K562 (cell line): ENCODE data around the gene ELMO1. TPM values are rescaled to one million over a fixed set of nuclear protein-coding genes. Genes with fewer than 3 reads are reported as not detected.

Experiments used
- ATAC-seq: fragments of 200-7000 bp; cut with Tn5 transposase; 3 replicates; pipeline ENCODE4 v1.9.1; 2020; ENCODE audit warnings: moderate library complexity
- BruUV-seq: library from RNA; stranded (reverse); fragments of 400-500 nt; replicated peaks from 2 replicates; lab custom pipeline; 2021; lab: Mats Ljungman, UMichigan
- CTCF ChIA-PET: fragments of 300-600 bp; formaldehyde crosslinking; extraction: SDS; loops from one replicate; lab custom pipeline; 2021; ENCODE audit warnings: low intra/inter-chr PET ratio; lab: Yijun Ruan, JAX
- POLR2A ChIA-PET: fragments of 300-600, 350-650 bp; sonication (Branson Sonifier 250); formaldehyde crosslinking; extraction: SDS; loops from one replicate; lab custom pipeline; 2021; ENCODE audit warnings: antibody characterized with exemption, inconsistent platforms; lab: Yijun Ruan, JAX
- DNase-seq, 4 experiments: peaks; one replicate each; pipeline versions ENCODE4 v3.0.0 to v3.0.0-alpha.2; 2011 to 2018; ENCODE audit warnings: low spot score in 3 of 4, mixed read lengths in 3 of 4; ENCODE audit errors: extremely low read depth in 1 of 4
- FAIRE-seq: peaks from 2 replicates; lab custom pipeline; 2011; peaks lifted over from hg19 to GRCh38; lab: Jason Lieb, UNC
- H2AFZ ChIP-seq: 2 replicates; pipeline ENCODE4 v1.6.0; 2011; ENCODE audit warnings: low read depth, low read length, control low read depth, inconsistent platforms
- H3K27ac ChIP-seq: fragments of 200-600 bp; 3 replicates; pipeline ENCODE4 v1.8.0; 2011; ENCODE audit warnings: low read depth, mild to moderate bottlenecking, control low read depth, inconsistent platforms, low read length, moderate library complexity, mixed read lengths; ENCODE audit errors: extremely low read depth
- H3K27me3 ChIP-seq, 2 experiments: fragments of 300-600 bp in 1 of 2; 2 replicates in 1 of 2; 3 replicates in 1 of 2; pipeline versions ENCODE4 v1.6.0 to v1.8.0; 2011; ENCODE audit warnings: inconsistent platforms in 2 of 2, low read length in 2 of 2, mild to moderate bottlenecking in 1 of 2, mixed read lengths in 1 of 2, moderate library complexity in 1 of 2; ENCODE audit not compliant: control insufficient read depth in 2 of 2, insufficient read depth in 2 of 2
- H3K36me3 ChIP-seq: fragments of 300-600 bp; 3 replicates; pipeline ENCODE4 v1.8.0; 2011; ENCODE audit warnings: mild to moderate bottlenecking, low read length, inconsistent platforms; ENCODE audit not compliant: control insufficient read depth, insufficient read depth
- H3K4me1 ChIP-seq, 2 experiments: fragments of 200-600 bp in 1 of 2; replicated peaks in 1 of 2; 2 replicates in 1 of 2; 3 replicates in 1 of 2; pipeline versions ENCODE4 v1.5.1 to v1.8.0; 2011; ENCODE audit warnings: inconsistent platforms in 2 of 2, low read length in 2 of 2, mild to moderate bottlenecking in 1 of 2, mixed read lengths in 1 of 2, moderate library complexity in 1 of 2; ENCODE audit not compliant: control insufficient read depth in 2 of 2, insufficient read depth in 2 of 2
- H3K4me2 ChIP-seq: 2 replicates; pipeline ENCODE4 v1.6.1; 2011; ENCODE audit warnings: low read length, control low read depth, inconsistent platforms, mixed read lengths; ENCODE audit not compliant: insufficient read depth
- H3K4me3 ChIP-seq: fragments of 200-600 bp; sonication (generic), shearing (Covaris generic); 2 replicates; pipeline ENCODE4 v1.5.1; 2016; ENCODE audit warnings: control low read depth, inconsistent platforms
- H3K79me2 ChIP-seq: fragments of 200-600 bp; 3 replicates; pipeline ENCODE4 v1.8.0; 2011; ENCODE audit warnings: low read length, inconsistent platforms; ENCODE audit not compliant: control insufficient read depth, insufficient read depth
- H3K9ac ChIP-seq, 2 experiments: 2 replicates each; pipeline versions ENCODE4 v1.6.0 to v1.6.1; 2011; ENCODE audit warnings: low read depth in 2 of 2, low read length in 2 of 2, control low read depth in 1 of 2, inconsistent platforms in 1 of 2, mild to moderate bottlenecking in 1 of 2, mixed read lengths in 1 of 2; ENCODE audit not compliant: insufficient read depth in 1 of 2
- H3K9me1 ChIP-seq: one replicate; pipeline ENCODE4 v1.6.0; 2011; ENCODE audit warnings: inconsistent platforms, mild to moderate bottlenecking, low read length, moderate library complexity; ENCODE audit not compliant: control insufficient read depth, insufficient read depth
- H3K9me3 ChIP-seq: replicated peaks from 2 replicates; pipeline ENCODE4 v1.5.1; 2011; ENCODE audit warnings: low read depth, low read length, inconsistent platforms; ENCODE audit not compliant: control insufficient read depth, insufficient read depth
- H4K20me1 ChIP-seq: replicated peaks from 2 replicates; pipeline ENCODE4 v1.6.1; 2011; ENCODE audit warnings: low read length, inconsistent platforms, mixed read lengths; ENCODE audit not compliant: control insufficient read depth, insufficient read depth
- CBFA2T3 ChIP-seq: fragments of 450-650 bp; IDR thresholded peaks from 2 replicates; pipeline ENCODE4 v1.6.1; 2017
- CBX5 ChIP-seq: IDR thresholded peaks from 2 replicates; pipeline ENCODE4 v1.6.1; 2014; ENCODE audit warnings: low read depth, borderline replicate concordance
- FOXP4 ChIP-seq: sonication (generic); formaldehyde crosslinking; IDR thresholded peaks from 2 replicates; pipeline ENCODE4 v1.8.0; 2022; ENCODE audit warnings: mild to moderate bottlenecking, missing genetic modification reagents, borderline replicate concordance
- HDGF ChIP-seq: fragments of 450-650 bp; IDR thresholded peaks from 2 replicates; pipeline ENCODE4 v1.6.1; 2016
- PHB2 ChIP-seq: fragments of 450-650 bp; IDR thresholded peaks from 2 replicates; pipeline ENCODE4 v1.6.1; 2017; ENCODE audit warnings: low read depth
- ZNF12 ChIP-seq: sonication (generic); formaldehyde crosslinking; IDR thresholded peaks from 2 replicates; pipeline ENCODE4 v1.4.0; 2020; ENCODE audit warnings: mild to moderate bottlenecking, missing genetic modification reagents
- ZNF445 ChIP-seq: fragments of 250-450 bp; sonication (Bioruptor Pico); IDR thresholded peaks from 2 replicates; pipeline ENCODE4 v1.4.0; 2020; ENCODE audit warnings: low read depth, mild to moderate bottlenecking, moderate library complexity
- WGBS: fragments of 100-300 bp; shearing (Covaris generic); methylation state at CpG from one replicate; pipeline ENCODE4 v1.1.6; 2016; ENCODE audit warnings: low coverage, mixed read lengths; ENCODE audit not compliant: insufficient coverage; ENCODE audit errors: missing lambda C conversion rate; 5-methylcytosine and 5-hydroxymethylcytosine counted together
- in situ Hi-C: fragments of 300-500 bp; cut with MboI; formaldehyde crosslinking; loops from 4 replicates; pipeline ENCODE4 v1.15.0; 2018; ENCODE audit warnings: inconsistent platforms, mixed read lengths
- intact Hi-C: fragments of 100-400 bp; cut with micrococcal nuclease; formaldehyde crosslinking; loops from 2 replicates; pipeline ENCODE4 v1.14.2; 2022
- polyA plus RNA-seq, 8 experiments: library from polyadenylated mRNA; depleted of rRNA in 4 of 8; stranded (reverse) in 5 of 8; unstranded in 3 of 8; fragments of >200 nt; fragmentation: Nextera tagmentation in 2 of 8; fragmentation: Illumina TruSeq in 1 of 8; extraction: Ambion mirVana in 2 of 8; extraction: Trizol in 1 of 8; gene quantifications; 2 replicates each; pipeline versions ENCODE4 v1.2.1 to v1.2.3, GENCODE V29; 2011 to 2014; ENCODE audit warnings: inconsistent platforms in 1 of 8, missing spikeins in 1 of 8
- total RNA-seq, 7 experiments: library from RNA; depleted of rRNA in 6 of 7; stranded (reverse); fragments of >200 nt in 6 of 7; fragmentation: Illumina TruSeq in 2 of 7; extraction: Trizol in 2 of 7; gene quantifications; 2 replicates each; pipeline versions ENCODE4 v1.2.1 to v1.2.3, GENCODE V29; 2011 to 2021; ENCODE audit warnings: low replicate concordance in 1 of 7

Gene ELMO1
- total and polyA plus RNA-seq, 9 of the 15 experiments (the other 6 are each of a cell fraction or from before 2014, with no cell fraction given): 0.36 to 7.2 (median 3.6) TPM

- Histone ChIP-seq H3K79me2 (no peaks in the 10 kb centered on the region), H3K4me3 (no peak overlapping the region), H3K9me1 (no peaks in the 10 kb centered on the region), H3K4me2 (no peak overlapping the region), H3K27me3 (no peaks in the 10 kb centered on the region), H3K9ac (no peak overlapping the region), H2AFZ (no peak overlapping the region), H3K4me1 (no peaks in the 10 kb centered on the region), H4K20me1 (no peaks in the 10 kb centered on the region), H3K36me3 (no peaks in the 10 kb centered on the region), H3K27ac (no peak overlapping the region), H3K9me3 (no peaks in the 10 kb centered on the region)
- FAIRE-seq: no peak
- no peak for TF ChIP-seq FOXP4
- TF ChIP-seq ZNF445: no peak
- no peak for TF ChIP-seq CBX5
- no peak for TF ChIP-seq CBFA2T3
- no peak for TF ChIP-seq ZNF12 (CRISPR knock-in tag)
- TF ChIP-seq PHB2: no peak
- no peak for TF ChIP-seq HDGF
- no peak for ATAC-seq
- DNase-seq: no peak
- ChIA-PET POLR2A (no interaction called here), CTCF (no interaction called here)
- intact Hi-C loops: no loop called here
- WGBS: 0% methylated on average over 4 of the region's 4 CpGs
- in situ Hi-C loops: no loop called here
- BruUV-seq: no TSS peak
Observed at GRCh38 chr7:36919738-36920137, 528.9 kb downstream of the ELMO1 start.
